Type B pancreatic cell (in vitro differentiated cells): Measurements from ENCODE around the gene MSH5. TPM values are rescaled to one million over a fixed set of nuclear protein-coding genes. Genes with fewer than 3 reads are reported as not detected.

Experiments used
- DNase-seq: peaks from one replicate; pipeline ENCODE4 v3.0.0; 2021; ENCODE audit warnings: mixed read lengths; ENCODE audit not compliant: unreplicated experiment; ENCODE audit errors: extremely low spot score
- H3K27ac Mint-ChIP-seq: 2 replicates; pipeline ENCODE4 v1.8.0; 2021; ENCODE audit warnings: mild to moderate bottlenecking, mixed read lengths
- H3K27me3 Mint-ChIP-seq: 2 replicates; pipeline ENCODE4 v1.8.0; 2021; ENCODE audit warnings: mixed read lengths
- H3K36me3 Mint-ChIP-seq: 2 replicates; pipeline ENCODE4 v1.8.0; 2021; ENCODE audit warnings: mixed read lengths
- H3K4me1 Mint-ChIP-seq: one replicate; pipeline ENCODE4 v1.8.0; 2021; ENCODE audit warnings: mixed read lengths; ENCODE audit not compliant: unreplicated experiment
- H3K4me3 Mint-ChIP-seq: 2 replicates; pipeline ENCODE4 v1.8.0; 2021; ENCODE audit warnings: mild to moderate bottlenecking, mixed read lengths
- H3K9me3 Mint-ChIP-seq: 2 replicates; pipeline ENCODE4 v1.8.0; 2021; ENCODE audit warnings: mixed read lengths
- total RNA-seq: library from RNA; stranded (reverse); gene quantifications from 2 replicates; pipeline ENCODE4 v1.2.1, GENCODE V29; 2021; ENCODE audit warnings: low replicate concordance
- TF ChIP-seq, protein P1 (sequence below): fragments of 200-600 bp; sonication (generic); conservative IDR thresholded peaks from 2 replicates; pipeline ENCODE4 v1.5.0; 2021; ENCODE audit warnings: antibody characterized with exemption, mild to moderate bottlenecking

MSH5 gene
- total RNA-seq, 1 donor from 2014 or later = 46.7 TPM

DNA sequence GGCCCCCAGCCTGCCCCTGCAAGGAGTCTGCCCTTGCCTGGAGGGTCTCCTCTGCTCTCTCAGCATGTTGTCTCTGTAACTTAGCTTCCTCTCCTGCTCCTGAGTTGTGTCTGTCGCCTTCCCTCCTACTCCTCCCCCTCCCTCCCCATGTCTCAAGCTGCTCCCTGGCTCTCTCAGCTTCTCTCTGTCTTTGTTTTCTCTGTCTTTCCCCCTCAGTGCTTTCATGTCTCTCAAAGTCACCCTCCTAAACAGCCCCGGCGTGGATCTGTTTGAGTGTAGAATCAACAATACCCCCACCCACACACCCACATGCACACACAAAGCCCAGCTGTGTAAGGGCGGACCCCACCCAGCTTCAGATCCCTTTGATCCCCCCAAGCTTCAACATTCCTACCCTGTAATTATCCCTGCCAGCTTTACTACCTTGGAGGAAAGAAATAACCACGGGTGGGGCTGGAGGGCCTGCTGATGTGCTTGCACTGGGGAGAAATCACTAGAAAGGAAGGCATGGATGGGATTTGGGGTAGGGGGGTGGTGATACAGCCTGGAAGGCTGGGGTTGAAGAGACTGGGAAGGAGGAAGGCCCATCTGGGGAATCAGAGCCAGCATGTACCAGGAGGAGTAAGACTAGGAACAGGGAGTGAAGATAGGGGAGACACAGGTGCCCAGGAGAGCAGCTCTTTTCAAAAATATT lies 25.7 kb upstream of the MSH5 start:
- no peak for DNase-seq
- Mint-ChIP-seq H3K27me3 (no peaks in the 10 kb centered on the region), H3K4me1 (peaks cover 44% of the 10 kb centered on the region), H3K9me3 (no peaks in the 10 kb centered on the region), H3K4me3 (peak overlapping the region; percentile 80), H3K36me3 (no peaks in the 10 kb centered on the region), H3K27ac (peak overlapping the region; percentile 93)
- TF ChIP-seq, protein P1, sequence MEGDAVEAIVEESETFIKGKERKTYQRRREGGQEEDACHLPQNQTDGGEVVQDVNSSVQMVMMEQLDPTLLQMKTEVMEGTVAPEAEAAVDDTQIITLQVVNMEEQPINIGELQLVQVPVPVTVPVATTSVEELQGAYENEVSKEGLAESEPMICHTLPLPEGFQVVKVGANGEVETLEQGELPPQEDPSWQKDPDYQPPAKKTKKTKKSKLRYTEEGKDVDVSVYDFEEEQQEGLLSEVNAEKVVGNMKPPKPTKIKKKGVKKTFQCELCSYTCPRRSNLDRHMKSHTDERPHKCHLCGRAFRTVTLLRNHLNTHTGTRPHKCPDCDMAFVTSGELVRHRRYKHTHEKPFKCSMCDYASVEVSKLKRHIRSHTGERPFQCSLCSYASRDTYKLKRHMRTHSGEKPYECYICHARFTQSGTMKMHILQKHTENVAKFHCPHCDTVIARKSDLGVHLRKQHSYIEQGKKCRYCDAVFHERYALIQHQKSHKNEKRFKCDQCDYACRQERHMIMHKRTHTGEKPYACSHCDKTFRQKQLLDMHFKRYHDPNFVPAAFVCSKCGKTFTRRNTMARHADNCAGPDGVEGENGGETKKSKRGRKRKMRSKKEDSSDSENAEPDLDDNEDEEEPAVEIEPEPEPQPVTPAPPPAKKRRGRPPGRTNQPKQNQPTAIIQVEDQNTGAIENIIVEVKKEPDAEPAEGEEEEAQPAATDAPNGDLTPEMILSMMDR = no peak

DNA sequence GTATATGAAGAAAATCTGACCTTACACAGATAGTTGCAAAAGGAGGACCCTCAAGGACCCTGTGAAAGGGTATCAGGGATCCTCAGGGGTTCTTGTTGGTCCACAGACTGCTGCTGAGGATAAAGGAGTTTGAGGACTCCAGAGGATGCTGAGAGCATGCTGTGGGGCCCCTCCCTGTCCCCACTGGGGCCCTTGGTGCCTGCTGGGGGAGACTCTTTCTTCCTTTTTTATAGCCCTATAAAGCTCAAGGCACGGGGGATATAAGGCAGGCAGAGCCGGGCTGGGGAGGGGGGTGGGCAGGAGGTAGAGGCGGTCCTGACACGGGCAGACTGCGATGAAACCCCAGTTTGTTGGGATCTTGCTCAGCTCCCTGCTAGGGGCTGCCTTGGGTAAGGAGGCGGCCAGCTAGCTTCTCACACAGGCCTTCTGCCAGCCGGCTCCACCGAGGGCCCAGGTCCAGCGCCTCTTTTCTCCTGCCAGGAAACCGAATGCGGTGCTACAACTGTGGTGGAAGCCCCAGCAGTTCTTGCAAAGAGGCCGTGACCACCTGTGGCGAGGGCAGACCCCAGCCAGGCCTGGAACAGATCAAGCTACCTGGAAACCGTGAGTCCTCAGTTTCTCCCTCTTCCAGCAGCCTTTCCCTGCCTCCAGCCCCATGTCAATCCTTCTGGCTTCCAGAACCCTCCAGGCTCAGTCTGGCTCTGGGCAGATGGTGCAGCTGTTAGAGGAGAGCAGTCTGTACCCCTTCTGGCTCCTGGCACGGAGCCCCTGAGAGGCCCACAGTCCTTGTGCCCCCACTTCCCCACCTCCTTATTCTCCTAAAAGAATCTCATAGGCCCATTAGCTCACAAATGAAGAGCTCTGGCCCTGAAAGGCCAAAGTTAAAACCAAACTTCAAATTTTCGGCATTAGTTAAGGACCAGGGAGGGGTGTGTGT lies 24.5 kb upstream of the MSH5 start, which contains the start of gene LY6G6D:
LY6G6D (plus strand) TSS at position 327 of the 937 bp plus-strand sequence; CDS start at position 335, 8 bp downstream.
- no peaks in the 10 kb centered on the region for H3K27me3 Mint-ChIP-seq
- TF ChIP-seq, protein P1 = no peak
- H3K4me1 Mint-ChIP-seq = peaks cover 46% of the 10 kb centered on the region
- no peak for DNase-seq
- H3K27ac Mint-ChIP-seq = peak within 1 kb of the TSS; percentile 93
- H3K36me3 Mint-ChIP-seq = no peaks in the 10 kb centered on the region
- peaks cover 2% of the 10 kb centered on the region for H3K9me3 Mint-ChIP-seq
- peak within 1 kb of the TSS; percentile 80 for H3K4me3 Mint-ChIP-seq

DNA sequence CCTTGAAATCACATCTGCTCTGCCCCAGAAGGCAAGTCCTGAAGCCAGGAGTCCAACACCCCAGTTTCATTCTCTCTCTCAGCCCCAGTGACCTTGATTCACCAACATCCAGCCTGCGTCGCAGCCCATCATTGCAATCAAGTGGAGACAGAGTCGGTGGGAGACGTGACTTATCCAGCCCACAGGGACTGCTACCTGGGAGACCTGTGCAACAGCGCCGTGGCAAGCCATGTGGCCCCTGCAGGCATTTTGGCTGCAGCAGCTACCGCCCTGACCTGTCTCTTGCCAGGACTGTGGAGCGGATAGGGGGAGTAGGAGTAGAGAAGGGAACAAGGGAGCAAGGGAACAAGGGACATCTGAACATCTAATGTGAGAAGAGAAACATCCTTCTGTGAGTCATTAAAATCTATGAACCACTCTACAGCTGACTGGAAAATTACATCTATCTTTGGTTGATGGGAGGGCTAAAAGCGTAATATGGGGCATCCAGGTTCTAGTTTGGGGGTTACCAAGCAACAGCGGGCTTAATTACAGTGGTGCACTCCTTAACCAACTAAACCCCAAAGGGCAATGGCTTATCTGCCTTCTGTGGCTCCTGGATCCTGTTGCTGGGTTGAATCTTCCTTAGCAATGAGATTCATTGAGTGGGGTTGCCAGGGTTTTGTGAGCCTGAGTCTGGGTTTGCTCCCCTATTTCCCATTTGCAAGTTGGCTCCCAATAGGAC lies 22.1 kb upstream of the MSH5 start:
- Mint-ChIP-seq H3K9me3 (peaks cover 5% of the 10 kb centered on the region), H3K4me1 (peaks cover 37% of the 10 kb centered on the region), H3K27ac (peak overlapping the region; percentile 90), H3K4me3 (peak overlapping the region; percentile 67), H3K27me3 (no peaks in the 10 kb centered on the region), H3K36me3 (no peaks in the 10 kb centered on the region)
- TF ChIP-seq, protein P1 = no peak
- no peak for DNase-seq

DNA sequence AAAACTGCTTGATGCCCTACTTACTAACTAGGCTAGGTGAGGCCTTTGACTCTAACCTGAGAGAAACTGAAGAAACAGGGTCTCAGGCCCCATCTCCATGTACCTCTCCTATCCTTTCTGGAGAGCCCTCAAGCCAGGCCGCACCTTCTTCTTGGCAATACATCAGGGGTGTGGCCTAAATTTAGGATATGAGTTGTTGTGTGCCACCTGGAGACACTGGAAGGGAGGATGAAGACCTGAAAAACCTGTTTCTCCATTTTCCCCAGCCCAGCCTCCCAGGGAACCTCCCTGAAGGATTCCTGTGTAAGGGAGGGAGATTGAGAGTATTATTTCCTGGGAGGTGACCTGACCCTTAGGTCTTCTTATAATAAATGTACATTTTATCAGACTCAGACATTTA lies 21.5 kb upstream of the MSH5 start:
- H3K27ac Mint-ChIP-seq = peak overlapping the region; percentile 90
- peaks cover 5% of the 10 kb centered on the region for H3K9me3 Mint-ChIP-seq
- H3K27me3 Mint-ChIP-seq = no peaks in the 10 kb centered on the region
- TF ChIP-seq, protein P1 = no peak
- no peaks in the 10 kb centered on the region for H3K36me3 Mint-ChIP-seq
- H3K4me3 Mint-ChIP-seq = peak overlapping the region; percentile 67
- no peak for DNase-seq
- peaks cover 33% of the 10 kb centered on the region for H3K4me1 Mint-ChIP-seq

DNA sequence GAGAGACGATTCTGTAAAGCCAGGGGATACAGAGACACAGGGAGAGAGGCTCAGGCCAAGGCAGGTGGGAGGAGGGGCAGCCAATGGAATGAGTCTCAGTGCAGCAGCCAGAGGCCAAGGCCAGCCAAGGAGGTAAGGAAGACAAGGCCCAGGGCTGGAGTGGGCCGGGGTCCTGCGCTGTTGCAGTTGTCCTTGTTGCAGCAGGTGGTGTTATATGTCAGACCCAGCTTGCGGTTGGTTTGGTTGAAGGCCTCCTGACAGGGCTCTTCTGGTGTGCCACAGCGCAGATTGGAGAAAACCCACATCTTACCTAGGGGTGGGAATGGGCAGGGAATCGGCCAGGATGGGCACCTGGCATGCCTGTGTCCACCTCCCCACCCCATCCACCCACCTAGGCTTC lies 20.8 kb upstream of the MSH5 start:
- TF ChIP-seq, protein P1 = no peak
- Mint-ChIP-seq H3K27me3 (no peaks in the 10 kb centered on the region), H3K27ac (peak overlapping the region; percentile 90), H3K9me3 (peaks cover 5% of the 10 kb centered on the region), H3K4me3 (peak overlapping the region; percentile 67), H3K36me3 (no peaks in the 10 kb centered on the region), H3K4me1 (peaks cover 28% of the 10 kb centered on the region)
- no peak for DNase-seq
